K562 (cell line): ENCODE measurements around the gene ITGA7. TPM values are rescaled to one million over a fixed set of nuclear protein-coding genes. Genes with fewer than 3 reads are reported as not detected.

Experiments
- ATAC-seq: fragments of 200-7000 bp; cut with Tn5 transposase; 3 replicates; pipeline ENCODE4 v1.9.1; 2020; ENCODE audit warnings: moderate library complexity
- BruUV-seq: library from RNA; stranded (reverse); fragments of 400-500 nt; replicated peaks from 2 replicates; lab custom pipeline; 2021; lab: Mats Ljungman, UMichigan
- CTCF ChIA-PET: fragments of 300-600 bp; formaldehyde crosslinking; extraction: SDS; loops from one replicate; lab custom pipeline; 2021; ENCODE audit warnings: low intra/inter-chr PET ratio; lab: Yijun Ruan, JAX
- POLR2A ChIA-PET: fragments of 300-600, 350-650 bp; sonication (Branson Sonifier 250); formaldehyde crosslinking; extraction: SDS; loops from one replicate; lab custom pipeline; 2021; ENCODE audit warnings: antibody characterized with exemption, inconsistent platforms; lab: Yijun Ruan, JAX
- DNase-seq, 4 experiments: peaks; one replicate each; pipeline versions ENCODE4 v3.0.0 to v3.0.0-alpha.2; 2011 to 2018; ENCODE audit warnings: low spot score in 3 of 4, mixed read lengths in 3 of 4; ENCODE audit errors: extremely low read depth in 1 of 4
- FAIRE-seq: peaks from 2 replicates; lab custom pipeline; 2011; peaks lifted over from hg19 to GRCh38; lab: Jason Lieb, UNC
- H2AFZ ChIP-seq: 2 replicates; pipeline ENCODE4 v1.6.0; 2011; ENCODE audit warnings: low read depth, low read length, control low read depth, inconsistent platforms
- H3K27ac ChIP-seq: fragments of 200-600 bp; 3 replicates; pipeline ENCODE4 v1.8.0; 2011; ENCODE audit warnings: low read depth, mild to moderate bottlenecking, control low read depth, inconsistent platforms, low read length, moderate library complexity, mixed read lengths; ENCODE audit errors: extremely low read depth
- H3K27me3 ChIP-seq, 2 experiments: fragments of 300-600 bp in 1 of 2; 2 replicates in 1 of 2; 3 replicates in 1 of 2; pipeline versions ENCODE4 v1.6.0 to v1.8.0; 2011; ENCODE audit warnings: inconsistent platforms in 2 of 2, low read length in 2 of 2, mild to moderate bottlenecking in 1 of 2, mixed read lengths in 1 of 2, moderate library complexity in 1 of 2; ENCODE audit not compliant: control insufficient read depth in 2 of 2, insufficient read depth in 2 of 2
- H3K36me3 ChIP-seq: fragments of 300-600 bp; 3 replicates; pipeline ENCODE4 v1.8.0; 2011; ENCODE audit warnings: mild to moderate bottlenecking, low read length, inconsistent platforms; ENCODE audit not compliant: control insufficient read depth, insufficient read depth
- H3K4me1 ChIP-seq, 2 experiments: fragments of 200-600 bp in 1 of 2; replicated peaks in 1 of 2; 2 replicates in 1 of 2; 3 replicates in 1 of 2; pipeline versions ENCODE4 v1.5.1 to v1.8.0; 2011; ENCODE audit warnings: inconsistent platforms in 2 of 2, low read length in 2 of 2, mild to moderate bottlenecking in 1 of 2, mixed read lengths in 1 of 2, moderate library complexity in 1 of 2; ENCODE audit not compliant: control insufficient read depth in 2 of 2, insufficient read depth in 2 of 2
- H3K4me2 ChIP-seq: 2 replicates; pipeline ENCODE4 v1.6.1; 2011; ENCODE audit warnings: low read length, control low read depth, inconsistent platforms, mixed read lengths; ENCODE audit not compliant: insufficient read depth
- H3K4me3 ChIP-seq: fragments of 200-600 bp; sonication (generic), shearing (Covaris generic); 2 replicates; pipeline ENCODE4 v1.5.1; 2016; ENCODE audit warnings: control low read depth, inconsistent platforms
- H3K79me2 ChIP-seq: fragments of 200-600 bp; 3 replicates; pipeline ENCODE4 v1.8.0; 2011; ENCODE audit warnings: low read length, inconsistent platforms; ENCODE audit not compliant: control insufficient read depth, insufficient read depth
- H3K9ac ChIP-seq, 2 experiments: 2 replicates each; pipeline versions ENCODE4 v1.6.0 to v1.6.1; 2011; ENCODE audit warnings: low read depth in 2 of 2, low read length in 2 of 2, control low read depth in 1 of 2, inconsistent platforms in 1 of 2, mild to moderate bottlenecking in 1 of 2, mixed read lengths in 1 of 2; ENCODE audit not compliant: insufficient read depth in 1 of 2
- H3K9me1 ChIP-seq: one replicate; pipeline ENCODE4 v1.6.0; 2011; ENCODE audit warnings: inconsistent platforms, mild to moderate bottlenecking, low read length, moderate library complexity; ENCODE audit not compliant: control insufficient read depth, insufficient read depth
- H3K9me3 ChIP-seq: replicated peaks from 2 replicates; pipeline ENCODE4 v1.5.1; 2011; ENCODE audit warnings: low read depth, low read length, inconsistent platforms; ENCODE audit not compliant: control insufficient read depth, insufficient read depth
- H4K20me1 ChIP-seq: replicated peaks from 2 replicates; pipeline ENCODE4 v1.6.1; 2011; ENCODE audit warnings: low read length, inconsistent platforms, mixed read lengths; ENCODE audit not compliant: control insufficient read depth, insufficient read depth
- SPI1 ChIP-seq: IDR thresholded peaks from 2 replicates; pipeline ENCODE4 v1.6.1; 2011; ENCODE audit warnings: low read depth, low read length, control low read depth, borderline replicate concordance
- ZNF561 ChIP-seq: fragments of 450-650 bp; formaldehyde crosslinking; conservative IDR thresholded peaks from 2 replicates; pipeline ENCODE4 v1.4.0; 2020; ENCODE audit warnings: mild to moderate bottlenecking, moderate library complexity
- WGBS: fragments of 100-300 bp; shearing (Covaris generic); methylation state at CpG from one replicate; pipeline ENCODE4 v1.1.6; 2016; ENCODE audit warnings: low coverage, mixed read lengths; ENCODE audit not compliant: insufficient coverage; ENCODE audit errors: missing lambda C conversion rate; 5-methylcytosine and 5-hydroxymethylcytosine counted together
- in situ Hi-C: fragments of 300-500 bp; cut with MboI; formaldehyde crosslinking; loops from 4 replicates; pipeline ENCODE4 v1.15.0; 2018; ENCODE audit warnings: inconsistent platforms, mixed read lengths
- intact Hi-C: fragments of 100-400 bp; cut with micrococcal nuclease; formaldehyde crosslinking; loops from 2 replicates; pipeline ENCODE4 v1.14.2; 2022
- polyA plus RNA-seq, 8 experiments: library from polyadenylated mRNA; depleted of rRNA in 4 of 8; stranded (reverse) in 5 of 8; unstranded in 3 of 8; fragments of >200 nt; fragmentation: Nextera tagmentation in 2 of 8; fragmentation: Illumina TruSeq in 1 of 8; extraction: Ambion mirVana in 2 of 8; extraction: Trizol in 1 of 8; gene quantifications; 2 replicates each; pipeline versions ENCODE4 v1.2.1 to v1.2.3, GENCODE V29; 2011 to 2014; ENCODE audit warnings: inconsistent platforms in 1 of 8, missing spikeins in 1 of 8
- total RNA-seq, 7 experiments: library from RNA; depleted of rRNA in 6 of 7; stranded (reverse); fragments of >200 nt in 6 of 7; fragmentation: Illumina TruSeq in 2 of 7; extraction: Trizol in 2 of 7; gene quantifications; 2 replicates each; pipeline versions ENCODE4 v1.2.1 to v1.2.3, GENCODE V29; 2011 to 2021; ENCODE audit warnings: low replicate concordance in 1 of 7
- TF ChIP-seq, protein P1 (sequence below): sonication (generic); formaldehyde crosslinking; IDR thresholded peaks from 2 replicates; pipeline ENCODE4 v1.8.0; 2022; ENCODE audit warnings: mild to moderate bottlenecking, missing genetic modification reagents

ITGA7 gene
- total and polyA plus RNA-seq, 9 of the 15 experiments (the other 6 are each of a cell fraction or from before 2014, with no cell fraction given) = 0.11 to 2.3 (median 0.56) TPM; not detected in 1

DNA sequence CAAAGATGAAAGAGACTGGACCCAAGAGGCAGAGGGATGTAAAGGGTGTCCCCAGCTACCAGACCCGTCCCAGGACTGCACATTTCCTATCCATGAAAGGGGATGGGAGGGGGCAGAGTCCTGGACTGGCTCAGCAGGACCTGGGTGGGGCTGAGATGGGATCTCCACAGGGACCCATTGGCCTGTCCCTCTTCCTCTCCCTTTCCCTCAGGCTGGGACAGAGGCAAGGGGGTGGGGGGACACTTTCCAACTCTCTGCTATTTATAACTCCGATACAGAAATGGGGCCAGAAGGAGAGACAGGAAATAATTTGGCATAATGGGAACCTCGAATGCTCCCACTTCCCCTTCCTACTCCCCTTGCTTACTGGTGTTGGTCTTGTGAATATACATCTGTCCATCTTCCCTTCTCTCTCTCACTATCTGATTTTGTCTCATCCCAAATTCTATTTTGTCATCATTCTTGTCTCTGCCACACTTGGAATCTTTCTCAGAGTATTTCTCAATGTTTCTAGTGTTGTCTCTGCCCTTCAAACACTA lies 1.1 kb upstream of the ITGA7 start:
- ChIA-PET CTCF (no interaction called here), POLR2A (no interaction called here)
- intact Hi-C loops = no loop called here
- no peaks in the 10 kb centered on the region; the same call in 1 of the 2 replicates for H4K20me1 ChIP-seq
- no peaks in the 10 kb centered on the region for H3K9me3 ChIP-seq
- peaks cover 14 to 17% of the 10 kb centered on the region in 2 experiments; a peak in 4 of 5 replicates for H3K4me1 ChIP-seq
- WGBS = 3% methylated on average over 3 of the region's 3 CpGs
- no peaks in the 10 kb centered on the region for H3K36me3 ChIP-seq
- no peak overlapping the region for H3K4me3 ChIP-seq
- no peak overlapping the region for H3K27ac ChIP-seq
- no peak for DNase-seq
- H3K4me2 ChIP-seq = no peak overlapping the region
- H3K27me3 ChIP-seq = peaks cover 19 to 23% of the 10 kb centered on the region in 2 experiments
- no peak for ATAC-seq
- H3K9me1 ChIP-seq = no peaks in the 10 kb centered on the region
- no TSS peak for BruUV-seq
- in situ Hi-C loops = no loop called here
- no peaks in the 10 kb centered on the region for H3K79me2 ChIP-seq
- H3K9ac ChIP-seq = peak overlapping the region in 1 of 2 experiments; percentile 23; a peak in 1 of 4 replicates
- TF ChIP-seq, protein P1, sequence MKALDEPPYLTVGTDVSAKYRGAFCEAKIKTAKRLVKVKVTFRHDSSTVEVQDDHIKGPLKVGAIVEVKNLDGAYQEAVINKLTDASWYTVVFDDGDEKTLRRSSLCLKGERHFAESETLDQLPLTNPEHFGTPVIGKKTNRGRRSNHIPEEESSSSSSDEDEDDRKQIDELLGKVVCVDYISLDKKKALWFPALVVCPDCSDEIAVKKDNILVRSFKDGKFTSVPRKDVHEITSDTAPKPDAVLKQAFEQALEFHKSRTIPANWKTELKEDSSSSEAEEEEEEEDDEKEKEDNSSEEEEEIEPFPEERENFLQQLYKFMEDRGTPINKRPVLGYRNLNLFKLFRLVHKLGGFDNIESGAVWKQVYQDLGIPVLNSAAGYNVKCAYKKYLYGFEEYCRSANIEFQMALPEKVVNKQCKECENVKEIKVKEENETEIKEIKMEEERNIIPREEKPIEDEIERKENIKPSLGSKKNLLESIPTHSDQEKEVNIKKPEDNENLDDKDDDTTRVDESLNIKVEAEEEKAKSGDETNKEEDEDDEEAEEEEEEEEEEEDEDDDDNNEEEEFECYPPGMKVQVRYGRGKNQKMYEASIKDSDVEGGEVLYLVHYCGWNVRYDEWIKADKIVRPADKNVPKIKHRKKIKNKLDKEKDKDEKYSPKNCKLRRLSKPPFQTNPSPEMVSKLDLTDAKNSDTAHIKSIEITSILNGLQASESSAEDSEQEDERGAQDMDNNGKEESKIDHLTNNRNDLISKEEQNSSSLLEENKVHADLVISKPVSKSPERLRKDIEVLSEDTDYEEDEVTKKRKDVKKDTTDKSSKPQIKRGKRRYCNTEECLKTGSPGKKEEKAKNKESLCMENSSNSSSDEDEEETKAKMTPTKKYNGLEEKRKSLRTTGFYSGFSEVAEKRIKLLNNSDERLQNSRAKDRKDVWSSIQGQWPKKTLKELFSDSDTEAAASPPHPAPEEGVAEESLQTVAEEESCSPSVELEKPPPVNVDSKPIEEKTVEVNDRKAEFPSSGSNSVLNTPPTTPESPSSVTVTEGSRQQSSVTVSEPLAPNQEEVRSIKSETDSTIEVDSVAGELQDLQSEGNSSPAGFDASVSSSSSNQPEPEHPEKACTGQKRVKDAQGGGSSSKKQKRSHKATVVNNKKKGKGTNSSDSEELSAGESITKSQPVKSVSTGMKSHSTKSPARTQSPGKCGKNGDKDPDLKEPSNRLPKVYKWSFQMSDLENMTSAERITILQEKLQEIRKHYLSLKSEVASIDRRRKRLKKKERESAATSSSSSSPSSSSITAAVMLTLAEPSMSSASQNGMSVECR (CRISPR knock-in tag) = no peak
- TF ChIP-seq ZNF561 (CRISPR knock-in tag) (no peak), SPI1 (peak; percentile 45; the same call in 1 of the 2 replicates)
- no peak overlapping the region for H2AFZ ChIP-seq
- no peak for FAIRE-seq
